ENCODE data around the gene EXOC3L1.
A peak's percentile ranks its signal among the peaks of the same experiment; 100 is the strongest.

Gene EXOC3L1

DNA sequence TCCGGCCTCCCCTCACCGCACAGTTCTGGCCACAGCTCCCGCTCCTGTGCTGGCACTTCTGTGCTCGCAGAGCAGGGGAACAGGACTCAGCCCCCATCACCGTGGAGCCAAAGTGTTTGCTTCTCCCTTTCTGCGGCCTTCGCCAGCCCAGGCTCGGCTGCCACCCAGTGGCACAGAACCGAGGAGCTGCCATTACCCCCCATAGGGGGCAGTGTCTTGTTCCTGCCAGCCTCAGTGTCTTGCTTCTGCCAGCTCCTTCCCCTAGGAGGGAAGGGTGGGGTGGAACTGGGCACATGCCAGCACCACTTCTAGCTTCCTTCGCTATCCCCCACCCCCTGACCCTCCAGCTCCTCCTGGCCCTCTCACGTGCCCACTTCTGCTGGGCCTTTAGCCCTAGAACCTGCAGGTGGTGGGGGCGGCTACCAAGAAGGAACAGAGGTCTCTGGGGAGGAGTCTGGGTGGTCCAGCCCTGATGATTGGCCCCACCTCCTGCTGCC is 8.3 kb upstream of the EXOC3L1 start:
- DNase-seq = no peak

DNA sequence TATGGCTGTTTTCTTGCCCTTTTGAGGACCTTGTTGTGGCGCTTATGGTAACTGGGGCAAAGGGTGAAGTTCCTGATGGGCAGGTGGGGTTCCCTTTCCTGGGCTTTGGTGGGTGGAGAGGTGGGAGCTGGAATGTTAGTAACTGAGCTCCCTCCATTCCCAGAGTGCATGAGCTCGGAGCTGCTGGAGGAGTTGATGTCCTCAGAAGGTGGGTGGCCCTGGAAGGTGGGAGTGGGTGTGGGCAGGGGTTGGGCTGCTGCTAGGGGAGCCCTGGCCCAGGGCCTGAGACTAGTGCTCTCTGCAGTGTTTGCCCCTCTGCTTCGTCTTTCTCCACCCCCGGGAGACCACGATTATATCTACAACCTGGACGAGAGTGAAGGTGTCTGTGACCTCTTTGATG is 7.8 kb upstream of the EXOC3L1 start:
- no peak for DNase-seq

DNA sequence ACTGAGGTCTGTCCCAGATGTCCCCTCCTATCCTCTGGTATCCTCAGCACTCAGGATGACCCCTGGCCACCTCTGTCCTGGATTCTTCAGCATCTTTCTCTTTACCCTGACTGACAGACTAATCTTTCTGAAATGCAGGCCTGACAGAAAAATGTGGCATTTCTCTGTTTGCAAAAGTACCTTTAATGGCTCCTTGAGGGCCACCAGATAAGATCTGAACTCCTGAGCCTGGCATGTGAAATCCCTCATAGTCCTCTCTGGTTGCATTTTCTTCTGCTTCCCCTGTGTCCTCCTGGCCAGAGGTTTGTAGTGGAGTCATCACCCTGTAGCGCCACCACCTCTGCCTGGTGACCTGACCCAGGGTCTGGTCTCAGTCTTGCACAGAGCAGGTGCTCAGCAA is 6.9 kb upstream of the EXOC3L1 start:
- no peak for DNase-seq

DNA sequence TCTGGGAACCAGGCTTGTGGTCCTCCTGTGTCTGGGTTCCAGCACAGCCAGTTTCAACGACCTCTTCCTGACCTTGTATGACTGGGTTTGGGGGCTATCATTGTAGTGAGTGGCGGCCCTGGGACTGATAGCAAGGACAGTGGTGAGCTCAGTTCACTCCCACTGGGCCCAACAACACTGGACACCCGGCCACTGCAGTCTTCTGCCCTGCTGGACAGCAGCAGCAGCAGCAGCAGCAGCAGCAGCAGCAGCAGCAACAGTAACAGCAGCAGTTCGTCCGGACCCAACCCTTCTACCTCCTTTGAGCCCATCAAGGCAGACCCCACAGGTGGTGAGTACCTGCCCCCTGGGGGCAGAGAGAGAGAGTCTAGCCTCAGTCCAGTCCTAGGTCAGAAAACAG is 5.7 kb upstream of the EXOC3L1 start:
- no peak for DNase-seq

DNA sequence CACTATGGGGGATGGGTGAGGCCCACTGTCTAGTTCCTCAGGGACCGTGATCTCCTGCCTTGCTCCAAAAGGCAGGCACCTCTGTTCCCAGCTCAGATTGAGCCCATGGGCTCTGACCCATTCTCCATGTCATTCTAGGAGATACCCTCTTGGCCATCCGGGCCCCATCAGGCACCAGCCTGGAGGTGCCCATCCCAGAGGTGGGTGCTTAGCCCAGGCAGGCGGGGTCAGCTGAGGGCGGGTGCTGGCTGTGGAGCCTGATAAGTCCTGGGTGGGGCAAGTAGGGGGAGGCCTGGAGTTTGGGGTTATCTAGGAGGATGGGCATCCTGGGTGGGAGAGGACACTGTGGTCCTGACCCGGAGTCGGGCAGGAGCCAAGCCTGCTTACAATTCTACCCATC is 4.3 kb upstream of the EXOC3L1 start:
- DNase-seq = no peak

DNA sequence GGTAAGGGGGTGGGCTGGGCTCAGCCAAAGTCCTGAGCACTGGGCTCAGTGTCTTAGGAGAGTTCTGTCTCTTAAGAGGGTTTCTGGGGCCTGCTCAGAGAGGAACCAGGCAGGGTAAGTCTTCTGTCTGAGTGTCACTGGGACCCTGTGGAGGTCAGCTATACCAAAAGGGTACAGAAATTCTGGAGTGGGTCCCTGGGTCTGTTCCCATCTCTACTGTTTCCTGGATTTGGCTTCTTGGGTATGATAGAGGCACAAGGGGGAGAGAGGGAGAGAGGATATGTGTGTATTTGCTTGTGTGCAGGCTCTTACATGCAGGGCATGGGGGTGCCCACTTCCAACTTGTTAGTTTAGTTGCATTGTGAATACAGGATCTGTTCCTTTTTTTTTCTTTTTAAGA is 3.6 kb upstream of the EXOC3L1 start:
- DNase-seq = no peak

DNA sequence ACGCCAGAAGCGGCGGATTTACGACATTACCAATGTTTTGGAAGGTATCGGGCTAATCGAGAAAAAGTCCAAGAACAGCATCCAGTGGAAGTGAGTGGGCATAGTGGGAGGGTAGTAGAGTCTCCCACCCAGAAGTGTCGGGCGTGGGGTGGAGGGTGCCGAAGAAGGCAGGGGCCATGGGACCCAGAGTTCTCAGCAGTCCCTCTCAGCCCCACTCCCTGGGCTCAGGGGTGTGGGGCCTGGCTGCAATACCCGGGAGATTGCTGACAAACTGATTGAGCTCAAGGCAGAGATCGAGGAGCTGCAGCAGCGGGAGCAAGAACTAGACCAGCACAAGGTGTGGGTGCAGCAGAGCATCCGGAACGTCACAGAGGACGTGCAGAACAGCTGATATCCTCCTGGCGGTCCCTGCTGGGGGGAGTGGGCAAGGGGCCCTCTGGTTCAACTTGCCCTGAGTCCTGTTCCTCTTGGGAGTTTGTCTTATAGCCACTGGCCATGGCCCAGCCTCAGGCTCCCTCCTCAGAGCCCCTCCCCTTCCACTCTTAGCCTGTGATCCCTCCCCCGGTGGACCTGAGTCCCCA is 2.9 kb upstream of the EXOC3L1 start:
- no peak for DNase-seq

DNA sequence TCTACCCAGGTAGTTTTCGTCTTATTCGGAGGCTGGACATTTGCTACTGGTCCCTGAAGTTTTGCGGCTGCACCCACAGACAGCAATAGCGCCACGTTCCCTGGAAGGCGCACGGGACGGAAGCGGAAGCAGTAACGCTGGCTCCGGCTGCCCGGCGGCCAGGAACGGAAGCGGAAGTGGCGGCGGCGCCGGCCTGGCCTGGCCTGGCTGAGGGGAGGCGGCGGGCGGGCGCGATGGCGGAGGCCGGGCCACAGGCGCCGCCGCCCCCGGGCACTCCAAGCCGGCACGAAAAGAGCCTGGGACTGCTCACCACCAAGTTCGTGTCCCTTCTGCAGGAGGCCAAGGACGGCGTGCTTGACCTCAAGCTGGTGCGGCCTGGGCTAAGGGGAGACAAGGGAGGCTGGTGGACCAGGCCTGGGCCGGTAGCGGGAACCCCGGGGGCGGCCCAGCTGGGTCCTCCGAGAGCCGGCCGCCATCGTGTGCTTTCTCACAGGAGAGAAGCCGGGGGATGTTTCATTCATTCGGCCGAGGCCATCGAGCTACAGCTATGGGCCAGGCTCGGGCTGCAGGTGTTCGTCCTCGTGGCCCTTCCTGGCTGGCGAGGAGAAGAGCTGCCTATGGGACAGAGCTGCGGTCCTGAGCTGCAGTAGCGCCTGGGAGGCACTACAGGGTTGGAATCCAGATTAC is 2.2 kb upstream of the EXOC3L1 start, which contains the start of gene E2F4:
Gene E2F4, plus strand, starts transcription at position 161 of the 687 bp plus-strand sequence. Its CDS starts 73 bp downstream, at position 234.
- peak; percentile 76 for DNase-seq

DNA sequence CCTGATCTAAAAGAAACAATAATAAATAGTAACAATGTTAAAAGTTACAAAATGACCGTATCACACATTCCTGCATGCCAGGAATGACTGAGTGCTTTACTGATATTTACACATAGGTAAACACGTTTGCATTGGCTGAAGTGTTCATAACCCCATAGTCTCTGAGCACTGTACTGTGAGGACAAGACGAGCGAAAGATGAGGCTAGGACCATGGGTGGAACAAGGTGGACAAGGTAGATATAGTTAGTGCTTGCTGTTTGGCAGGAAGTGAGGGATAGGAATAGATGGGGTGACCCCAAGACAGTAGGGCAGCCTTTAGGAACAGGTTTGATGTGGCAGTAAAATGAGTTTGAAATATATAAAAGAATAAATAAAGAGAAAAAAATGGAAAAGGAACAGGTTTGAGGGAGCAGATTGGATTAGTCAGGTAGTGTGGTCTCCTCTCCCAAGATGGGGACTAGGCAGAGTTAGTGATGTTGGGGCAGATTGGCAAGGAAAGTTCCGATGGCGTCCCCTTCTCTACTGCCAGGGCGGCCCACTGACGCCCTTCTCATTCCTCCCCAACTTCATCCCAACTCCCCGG is 1.6 kb upstream of the EXOC3L1 start:
- no peak for DNase-seq

DNA sequence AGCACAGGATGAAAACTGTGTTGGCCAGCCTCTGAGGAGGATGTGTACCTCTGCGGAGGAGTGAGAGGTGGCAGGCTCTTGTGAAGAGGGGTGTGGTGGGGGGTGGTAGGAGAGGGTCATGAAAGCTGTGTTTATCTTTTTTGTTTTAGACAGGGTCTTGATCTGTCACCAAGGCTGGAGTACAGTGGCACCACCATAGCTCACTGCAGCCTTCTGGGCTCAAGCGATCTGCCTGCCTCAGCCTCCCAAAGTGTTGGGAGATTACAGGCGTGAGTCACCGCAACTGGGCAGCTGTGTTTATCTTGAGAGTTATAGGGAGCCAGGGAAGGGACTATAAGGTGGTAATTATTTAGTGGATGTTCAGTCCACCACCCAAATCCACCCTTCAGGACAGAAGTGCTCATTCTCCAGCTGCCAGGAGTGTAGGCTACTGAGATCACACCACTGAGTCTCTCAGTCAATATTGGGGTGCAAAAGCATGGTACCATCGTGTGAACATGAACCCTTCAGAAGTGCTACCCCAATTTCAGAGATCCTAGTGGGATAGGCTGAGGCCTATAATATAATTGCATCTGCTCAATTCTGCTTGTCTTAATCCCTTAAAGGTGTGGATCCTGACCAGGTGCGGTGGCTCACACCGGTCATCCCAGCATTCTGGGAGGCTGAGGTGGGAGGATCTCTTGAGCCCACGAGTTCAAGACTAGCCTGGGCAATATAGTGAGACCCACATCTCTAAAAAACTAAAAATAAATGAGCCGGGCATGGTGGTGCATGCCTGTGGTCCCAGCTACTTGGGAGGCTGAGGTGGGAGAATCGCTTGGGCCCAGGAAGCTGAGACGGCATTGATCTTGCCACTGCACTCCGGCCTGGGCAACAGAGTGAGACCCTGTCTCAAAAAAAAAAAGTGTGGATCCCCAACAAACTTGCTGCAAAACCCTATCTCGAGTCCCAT is 788 bp upstream of the EXOC3L1 start:
- DNase-seq = no peak

DNA sequence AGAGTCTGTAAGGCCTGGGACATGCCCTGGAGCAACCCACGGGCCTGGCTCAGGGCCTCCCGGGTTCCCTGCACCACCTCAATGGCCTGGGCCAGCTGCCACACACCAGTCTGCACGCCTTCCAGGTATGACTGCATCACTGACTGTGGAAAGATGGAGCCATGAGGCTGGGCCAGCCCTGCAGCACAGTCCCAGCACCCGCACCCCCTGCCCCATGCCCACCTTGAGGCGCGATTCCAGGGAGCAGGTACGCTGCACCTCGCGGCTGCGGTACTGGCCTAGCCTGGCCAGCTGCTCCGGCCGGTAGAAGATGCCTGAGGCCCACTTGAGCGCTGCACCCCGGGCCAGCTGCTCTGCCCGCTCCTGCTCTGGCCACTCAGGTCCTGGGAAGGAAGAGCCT is 1.1 kb downstream of the EXOC3L1 start:
- DNase-seq = no peak

DNA sequence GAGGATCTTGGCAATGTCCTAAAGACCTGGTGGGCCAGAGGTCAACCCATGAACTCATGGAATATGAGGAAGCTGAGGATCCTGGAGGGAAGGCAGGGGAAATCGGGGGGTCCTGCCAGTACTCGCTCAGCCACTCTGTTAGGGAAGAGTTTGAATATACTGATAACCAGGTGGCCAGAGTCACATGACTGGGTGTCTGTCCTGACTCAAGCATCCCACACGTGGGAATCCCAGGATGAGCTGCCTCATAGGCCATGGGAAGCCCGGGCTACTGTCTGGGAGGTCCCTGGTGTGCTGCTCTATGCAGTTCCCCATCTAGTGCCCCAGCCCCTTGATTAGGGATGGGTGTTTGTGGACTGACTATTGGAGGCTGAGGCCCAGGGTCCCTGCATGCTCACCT is 1.6 kb downstream of the EXOC3L1 start:
- no peak for DNase-seq

DNA sequence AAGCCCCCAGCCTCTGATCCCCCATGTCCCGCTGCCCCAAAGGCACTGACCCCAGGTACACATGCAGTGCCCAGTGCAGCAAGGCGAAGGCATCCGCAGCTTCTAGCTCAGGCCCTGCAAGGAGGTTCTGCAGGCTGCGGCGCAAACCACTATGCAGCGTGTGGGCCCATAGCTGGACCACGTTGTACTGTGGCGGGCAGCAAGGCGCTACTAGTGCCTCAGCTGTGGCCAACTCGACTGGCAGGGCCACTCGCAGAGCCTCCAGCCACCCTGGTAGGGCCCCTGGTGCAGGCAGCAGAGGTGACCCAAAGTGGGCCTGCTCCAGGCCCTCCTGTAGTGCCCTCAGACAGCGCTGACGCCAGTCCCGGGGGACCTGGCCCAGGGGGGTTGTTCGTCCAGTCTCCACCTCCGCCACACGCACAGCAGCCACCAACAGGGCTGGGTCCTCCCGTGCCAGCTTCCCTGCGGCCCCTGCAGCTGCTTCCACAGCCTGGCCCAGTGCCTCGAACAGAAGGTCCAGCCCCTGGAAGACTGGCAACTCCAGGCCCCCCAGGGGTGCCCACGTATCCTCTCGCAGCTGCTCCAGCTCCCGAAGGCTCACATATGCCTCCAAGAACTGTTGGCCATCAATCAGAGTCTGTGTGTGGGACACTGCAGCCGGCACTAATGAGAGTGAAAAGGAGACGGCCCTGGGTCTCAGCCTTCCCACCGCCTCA is 2.6 kb downstream of the EXOC3L1 start:
- DNase-seq = no peak

DNA sequence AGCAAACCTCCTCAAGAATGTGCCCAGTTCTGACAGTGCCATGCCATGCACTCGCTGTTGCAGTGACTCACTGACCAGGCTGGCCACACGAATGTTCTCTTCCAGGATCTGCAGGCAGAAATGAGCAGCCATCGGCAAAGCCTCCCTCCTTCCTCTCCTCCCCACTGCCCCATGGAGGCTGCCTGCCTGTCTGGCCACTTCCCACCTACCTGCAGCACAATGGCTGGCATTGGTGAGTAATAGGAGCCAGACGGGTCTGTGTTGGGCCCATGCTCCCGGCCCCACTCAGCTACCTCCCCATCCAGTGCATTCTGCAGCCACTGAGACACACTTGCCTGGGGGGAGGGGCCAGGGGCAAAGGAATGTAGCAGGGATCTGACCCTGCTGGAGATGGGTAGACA is 3.4 kb downstream of the EXOC3L1 start:
- DNase-seq = no peak

DNA sequence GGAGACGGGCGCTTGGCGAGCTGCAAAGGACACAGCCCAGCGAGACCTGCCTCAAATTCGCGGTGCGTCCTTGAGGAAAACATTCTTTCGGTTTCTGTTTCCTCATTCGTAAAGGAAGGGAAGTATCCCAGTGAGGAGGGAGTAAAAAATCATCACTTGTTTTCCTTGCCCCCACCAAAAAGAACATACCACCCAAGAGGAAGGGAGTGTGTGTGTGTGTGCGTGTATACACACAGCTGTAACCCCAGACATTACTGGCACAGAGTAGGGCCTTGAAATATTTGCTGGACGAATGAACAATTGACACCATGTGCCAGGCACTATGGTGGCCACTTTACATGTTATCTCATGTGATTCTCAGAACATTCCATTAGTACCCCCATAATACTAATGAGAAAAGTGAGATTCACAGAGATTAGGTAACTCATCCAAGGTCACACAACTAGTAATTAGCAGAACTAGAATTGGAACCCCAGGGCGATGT is 4.2 kb downstream of the EXOC3L1 start:
- DNase-seq = no peak

DNA sequence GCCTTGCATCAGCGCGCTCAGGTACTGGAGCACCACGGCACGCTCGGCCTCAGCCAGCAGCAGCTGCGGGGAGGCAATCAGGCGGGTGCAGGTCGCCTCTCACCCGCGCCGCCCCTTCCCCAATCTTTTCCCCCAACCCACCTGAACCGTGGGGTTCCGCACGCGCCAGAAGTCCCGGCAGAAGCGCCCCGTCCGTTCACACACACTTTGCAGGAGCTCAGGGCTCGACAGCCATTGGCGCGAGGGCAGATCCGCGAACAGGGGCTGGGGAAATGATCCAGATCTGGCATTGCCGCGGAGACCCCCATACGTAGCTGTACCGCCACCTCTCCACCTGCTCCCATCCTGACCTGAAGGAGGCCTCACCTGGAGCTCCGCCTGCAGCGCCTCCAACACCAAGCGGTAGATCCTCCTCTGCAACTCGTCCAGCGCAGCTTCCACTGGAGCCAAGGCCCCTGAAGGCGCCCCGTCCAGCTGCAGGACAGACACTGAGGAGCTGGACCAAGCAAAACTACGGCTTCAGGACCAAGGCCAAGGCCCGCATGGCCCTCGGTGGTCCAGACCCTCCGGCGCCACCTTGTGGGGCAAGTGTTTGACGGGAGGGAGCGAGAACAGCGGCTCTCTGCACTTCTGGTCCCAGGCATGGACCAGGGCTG is 4.8 kb downstream of the EXOC3L1 start:
- peak; percentile 32 for DNase-seq

DNA sequence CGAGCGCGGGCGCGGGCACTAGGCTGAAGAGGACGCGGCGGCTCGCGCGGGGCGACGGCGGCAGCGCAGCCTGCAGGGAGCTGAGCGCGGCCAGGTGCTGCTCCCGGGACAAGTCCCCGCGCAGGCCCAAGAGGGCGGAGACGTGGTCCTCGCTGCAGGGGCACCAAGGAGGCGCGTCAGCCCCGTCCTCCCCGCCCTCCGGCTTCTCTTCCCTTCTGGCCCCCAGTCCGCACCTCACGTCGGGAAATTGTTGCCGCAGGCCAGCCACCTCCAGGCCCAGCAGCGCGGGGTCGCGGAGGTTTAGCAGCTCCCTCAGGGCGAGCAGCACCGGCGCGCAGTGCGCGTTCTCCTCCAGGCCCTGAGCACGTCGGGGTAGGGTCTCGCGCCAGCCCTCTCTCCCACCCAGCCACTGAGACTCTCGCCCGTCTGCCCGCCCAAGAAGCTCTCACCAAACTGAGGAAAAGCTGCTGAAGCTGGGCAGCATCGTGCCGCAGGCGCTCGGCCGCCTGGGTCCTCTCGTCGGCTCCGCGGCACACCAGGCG is 5.4 kb downstream of the EXOC3L1 start:
- no peak for DNase-seq

DNA sequence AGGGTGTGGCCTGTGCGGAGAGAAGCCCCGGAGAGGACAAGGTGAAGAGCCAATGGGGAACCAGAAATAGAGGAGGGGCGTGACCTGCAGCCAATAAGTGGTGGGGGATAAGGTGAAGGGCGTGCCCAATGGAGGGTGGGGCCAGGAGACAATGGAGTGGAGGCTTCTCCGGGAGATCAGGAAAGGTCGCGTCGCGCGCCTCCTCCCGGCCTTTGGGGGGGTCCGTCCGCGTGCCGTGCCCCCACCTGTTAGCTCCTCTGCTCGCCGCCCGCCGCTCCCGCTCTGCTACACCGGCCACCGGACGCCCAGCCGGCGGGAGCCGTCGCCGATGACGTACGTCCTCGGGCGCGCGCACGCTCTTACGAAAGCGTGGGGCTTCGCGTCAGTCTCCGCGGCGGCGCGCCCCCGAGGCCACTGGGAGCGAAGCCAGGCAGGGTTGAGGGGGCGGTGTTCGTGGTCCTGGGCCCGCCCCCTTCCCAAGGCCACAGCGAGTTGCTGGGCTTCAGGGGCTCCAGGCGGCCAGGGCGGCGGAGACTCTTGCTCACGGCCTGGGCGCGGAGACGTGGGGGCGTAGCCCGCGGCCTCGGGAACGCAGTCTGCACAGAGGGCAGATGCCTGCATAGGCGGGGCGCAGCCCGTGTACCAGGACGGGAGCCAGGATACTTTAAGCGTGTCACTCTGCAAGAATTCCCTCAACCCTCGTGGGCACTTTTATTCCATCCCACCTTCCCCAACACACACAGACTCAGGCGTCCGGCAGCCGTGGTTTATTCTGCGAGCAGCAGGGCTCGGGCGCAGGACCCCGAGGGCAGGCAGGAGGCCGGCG is 6.1 kb downstream of the EXOC3L1 start, which contains the start of gene MATCAP1:
Gene MATCAP1, minus strand, starts transcription at position 337 of the 826 bp plus-strand sequence. CDS start 3,353 bp downstream, outside the sequence.
- DNase-seq = peak; percentile 93

DNA sequence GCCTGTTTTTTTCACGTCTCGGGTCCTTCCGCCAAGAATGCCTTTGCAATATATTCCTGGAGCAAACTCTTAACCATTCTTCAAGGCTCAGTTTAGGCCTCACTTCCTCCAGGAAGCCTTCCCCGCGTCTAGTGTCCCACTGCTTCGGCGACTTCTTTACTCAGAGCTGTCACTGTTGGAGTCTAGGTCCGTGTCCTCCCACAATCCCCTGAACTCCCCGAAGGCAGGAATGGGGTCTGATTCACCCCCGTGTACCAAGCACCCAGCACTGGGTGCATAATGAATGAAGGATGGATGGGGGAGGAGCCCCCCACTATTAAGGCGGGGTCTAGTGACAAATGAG is 6.7 kb downstream of the EXOC3L1 start:
- DNase-seq = no peak

DNA sequence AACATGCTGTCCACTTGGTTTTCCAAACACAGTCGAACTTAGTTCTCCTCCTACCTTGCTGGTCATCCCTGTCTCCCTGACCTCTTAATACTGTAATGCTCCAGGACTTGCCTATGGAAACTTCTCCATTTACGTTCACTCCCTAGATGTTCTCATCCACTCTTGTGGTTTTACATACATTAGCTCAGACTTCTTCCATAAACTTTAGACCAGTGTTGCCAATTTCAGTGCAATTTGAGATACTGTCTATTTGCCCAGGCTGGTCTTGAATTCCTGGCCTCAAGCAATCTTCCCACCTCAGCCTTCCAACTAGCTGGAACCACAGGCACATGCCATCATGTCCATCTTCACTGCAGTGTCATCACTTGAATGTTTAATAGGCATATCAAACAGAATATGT is 7.6 kb downstream of the EXOC3L1 start:
- DNase-seq = no peak

DNA sequence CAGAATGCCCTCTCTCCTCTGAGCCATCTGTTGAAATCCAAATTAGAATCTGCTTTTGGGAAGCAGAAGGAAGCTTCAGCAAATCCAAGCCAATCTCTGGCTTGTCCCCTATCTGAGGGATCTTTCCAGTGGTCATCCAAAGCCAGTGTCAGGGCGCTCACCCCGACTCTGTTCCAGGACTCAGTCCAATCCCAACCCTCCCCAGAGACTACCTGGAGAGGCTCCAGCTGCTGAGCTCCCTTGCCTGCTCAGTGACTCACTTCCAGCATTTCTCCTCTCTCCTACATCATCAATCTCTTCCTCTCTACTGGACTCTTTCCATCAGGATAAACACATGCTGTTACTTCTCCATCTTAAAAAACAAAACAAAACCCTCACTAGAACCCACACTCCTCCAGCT is 8.6 kb downstream of the EXOC3L1 start:
- DNase-seq = no peak
